Measurements from ENCODE around the gene IRX1. TPM values are rescaled to one million over a fixed set of nuclear protein-coding genes. Genes with fewer than 3 reads are reported as not detected.

IRX1 gene
- total RNA-seq, 6 donors from 2014 or later, result 12.1 to 35.1 (median 18.2) TPM

DNA sequence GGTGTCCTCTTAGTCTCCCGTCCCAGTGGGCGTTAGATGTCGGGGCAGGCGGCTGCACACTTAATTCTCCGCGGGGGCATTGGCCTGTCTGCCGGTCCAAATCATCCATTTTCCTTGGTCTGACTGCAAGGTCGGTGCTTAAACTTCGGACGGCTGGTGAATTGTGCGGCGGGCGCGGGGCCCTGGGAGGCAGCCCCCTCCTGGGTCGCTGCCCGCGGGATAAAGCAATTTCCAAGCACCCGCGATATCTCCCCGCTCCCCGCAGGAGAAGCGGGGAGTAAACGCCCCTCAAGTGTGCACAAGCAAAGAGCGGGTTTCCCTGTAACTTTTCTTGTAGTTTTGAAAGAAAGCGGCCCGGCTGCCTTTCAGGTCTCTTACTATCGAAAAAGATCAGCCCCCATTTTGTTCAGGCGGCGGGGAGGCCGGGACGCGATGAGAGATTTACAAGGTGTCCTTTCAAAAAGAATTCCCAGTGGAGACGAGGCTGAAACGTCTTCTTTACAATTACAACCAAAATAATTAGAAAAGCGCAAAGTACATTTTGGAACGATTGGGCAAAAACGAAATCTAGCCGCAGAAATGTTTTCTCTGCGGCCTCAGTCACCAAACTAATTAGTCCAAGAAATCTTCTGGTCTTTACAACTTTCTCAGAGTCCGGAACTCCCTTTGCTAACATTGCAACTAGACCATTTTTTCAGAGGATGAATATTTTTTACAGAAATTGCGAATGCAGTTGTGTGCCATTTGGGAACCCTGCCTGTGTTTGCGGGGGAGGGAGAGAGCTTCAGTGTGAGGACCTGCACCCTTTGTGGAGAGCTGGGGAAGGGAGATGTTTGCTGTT is 1.8 kb downstream of the IRX1 start:
- no peaks in the 10 kb centered on the region for H3K9me3 ChIP-seq
- no peak for TF ChIP-seq POLR2A (IDR thresholded peaks at IDR 0.05)
- TF ChIP-seq, protein P1, sequence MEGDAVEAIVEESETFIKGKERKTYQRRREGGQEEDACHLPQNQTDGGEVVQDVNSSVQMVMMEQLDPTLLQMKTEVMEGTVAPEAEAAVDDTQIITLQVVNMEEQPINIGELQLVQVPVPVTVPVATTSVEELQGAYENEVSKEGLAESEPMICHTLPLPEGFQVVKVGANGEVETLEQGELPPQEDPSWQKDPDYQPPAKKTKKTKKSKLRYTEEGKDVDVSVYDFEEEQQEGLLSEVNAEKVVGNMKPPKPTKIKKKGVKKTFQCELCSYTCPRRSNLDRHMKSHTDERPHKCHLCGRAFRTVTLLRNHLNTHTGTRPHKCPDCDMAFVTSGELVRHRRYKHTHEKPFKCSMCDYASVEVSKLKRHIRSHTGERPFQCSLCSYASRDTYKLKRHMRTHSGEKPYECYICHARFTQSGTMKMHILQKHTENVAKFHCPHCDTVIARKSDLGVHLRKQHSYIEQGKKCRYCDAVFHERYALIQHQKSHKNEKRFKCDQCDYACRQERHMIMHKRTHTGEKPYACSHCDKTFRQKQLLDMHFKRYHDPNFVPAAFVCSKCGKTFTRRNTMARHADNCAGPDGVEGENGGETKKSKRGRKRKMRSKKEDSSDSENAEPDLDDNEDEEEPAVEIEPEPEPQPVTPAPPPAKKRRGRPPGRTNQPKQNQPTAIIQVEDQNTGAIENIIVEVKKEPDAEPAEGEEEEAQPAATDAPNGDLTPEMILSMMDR (IDR thresholded peaks at IDR 0.05), result no peak
- no peak for TF ChIP-seq EP300 (IDR thresholded peaks at IDR 0.05)
- TF ChIP-seq POLR2AphosphoS5 (IDR thresholded peaks at IDR 0.05), result no peak
- H3K4me1 ChIP-seq, result peaks cover 9 to 44% (median 22%) of the 10 kb centered on the region in 4 donors
- DNase-seq, result no peak
- ATAC-seq (ENCODE audit: low FRiP score in 2 of 2), result no peak
- peak overlapping the region in 2 of 4 donors; percentile 76 to 82 for H3K27ac ChIP-seq
- 5 to 7% methylated on average over 42 of the region's 42 CpGs for WGBS, 2 donors
- peak overlapping the region in 3 of 4 donors; percentile 43 to 48 (median 47) for H3K4me3 ChIP-seq
- peaks cover 0 to 53% (median 20%) of the 10 kb centered on the region in 4 donors for H3K27me3 ChIP-seq
- H3K36me3 ChIP-seq, result no peaks in the 10 kb centered on the region

DNA sequence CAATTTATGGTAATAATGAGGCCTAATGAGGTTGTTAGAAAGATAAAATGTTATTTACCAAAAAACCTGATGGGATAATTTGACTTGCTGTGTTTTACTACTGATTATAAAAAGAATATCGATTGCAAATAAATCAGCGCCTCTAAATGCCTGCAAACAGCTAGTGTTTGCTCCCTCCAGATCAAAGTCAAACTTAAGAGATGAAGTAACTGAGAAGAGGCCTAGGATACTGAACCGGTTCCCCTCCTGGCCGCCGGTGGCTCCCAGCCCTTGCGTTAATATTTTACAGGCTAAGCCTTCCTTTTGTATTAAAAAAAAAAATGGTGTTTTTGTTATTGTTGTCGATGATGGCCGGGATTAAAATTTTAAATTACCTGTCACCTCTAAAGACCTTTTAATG is 2.6 kb downstream of the IRX1 start:
- Histone ChIP-seq H3K9me3 (no peaks in the 10 kb centered on the region), H3K27ac (peak overlapping the region in 1 of 4 donors; percentile 76), H3K4me3 (peak overlapping the region in 2 of 4 donors; percentile 23 to 47), H3K36me3 (no peaks in the 10 kb centered on the region), H3K4me1 (peaks cover 9 to 50% (median 25%) of the 10 kb centered on the region in 4 donors), H3K27me3 (peaks cover 0 to 57% (median 21%) of the 10 kb centered on the region in 4 donors)
- TF ChIP-seq, protein P1 (IDR thresholded peaks at IDR 0.05), result no peak
- no peak for TF ChIP-seq POLR2AphosphoS5 (IDR thresholded peaks at IDR 0.05)
- TF ChIP-seq POLR2A (IDR thresholded peaks at IDR 0.05), result no peak
- TF ChIP-seq EP300 (IDR thresholded peaks at IDR 0.05), result no peak
- ATAC-seq (ENCODE audit: low FRiP score in 2 of 2) (no peak), DNase-seq (no peak)
- 10 to 17% methylated on average over 8 of the region's 8 CpGs for WGBS, 2 donors

DNA sequence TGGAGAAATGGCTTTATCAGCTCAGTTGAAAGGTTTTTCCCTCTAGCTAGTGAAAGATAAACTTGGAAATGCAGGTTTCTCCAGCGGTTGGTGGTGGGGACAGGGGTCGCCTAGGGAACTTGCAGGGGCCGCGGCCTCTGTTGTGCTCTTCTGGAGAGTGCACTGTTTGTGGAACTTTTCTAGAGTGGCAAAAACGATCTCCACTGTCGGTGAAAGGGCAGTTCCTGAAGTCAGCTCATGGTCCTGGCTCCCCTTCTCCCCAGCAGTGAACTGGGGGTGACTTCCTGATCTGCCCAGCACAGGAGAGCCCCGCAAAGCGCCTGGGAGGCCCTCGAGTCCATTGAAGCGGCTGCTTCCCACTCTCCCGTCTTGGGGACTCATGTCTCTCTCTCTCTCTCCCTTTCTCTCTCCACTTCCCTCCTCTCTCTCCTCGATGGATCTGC is 3.2 kb downstream of the IRX1 start:
- peak overlapping the region in 2 of 4 donors; percentile 23 to 47 for H3K4me3 ChIP-seq
- WGBS, 2 donors, result 4% methylated on average over 11 to 12 of the region's 12 CpGs
- H3K4me1 ChIP-seq, result peaks cover 9 to 49% (median 25%) of the 10 kb centered on the region in 4 donors
- TF ChIP-seq POLR2AphosphoS5 (IDR thresholded peaks at IDR 0.05) (no peak), POLR2A (IDR thresholded peaks at IDR 0.05) (no peak), EP300 (IDR thresholded peaks at IDR 0.05) (no peak)
- TF ChIP-seq, protein P1 (IDR thresholded peaks at IDR 0.05), result no peak
- H3K27me3 ChIP-seq, result peaks cover 0 to 57% (median 20%) of the 10 kb centered on the region in 4 donors
- no peak for DNase-seq
- no peaks in the 10 kb centered on the region for H3K9me3 ChIP-seq
- H3K27ac ChIP-seq, result peak overlapping the region in 2 of 4 donors; percentile 30 to 76
- no peaks in the 10 kb centered on the region for H3K36me3 ChIP-seq
- no peak for ATAC-seq (ENCODE audit: low FRiP score in 2 of 2)

DNA sequence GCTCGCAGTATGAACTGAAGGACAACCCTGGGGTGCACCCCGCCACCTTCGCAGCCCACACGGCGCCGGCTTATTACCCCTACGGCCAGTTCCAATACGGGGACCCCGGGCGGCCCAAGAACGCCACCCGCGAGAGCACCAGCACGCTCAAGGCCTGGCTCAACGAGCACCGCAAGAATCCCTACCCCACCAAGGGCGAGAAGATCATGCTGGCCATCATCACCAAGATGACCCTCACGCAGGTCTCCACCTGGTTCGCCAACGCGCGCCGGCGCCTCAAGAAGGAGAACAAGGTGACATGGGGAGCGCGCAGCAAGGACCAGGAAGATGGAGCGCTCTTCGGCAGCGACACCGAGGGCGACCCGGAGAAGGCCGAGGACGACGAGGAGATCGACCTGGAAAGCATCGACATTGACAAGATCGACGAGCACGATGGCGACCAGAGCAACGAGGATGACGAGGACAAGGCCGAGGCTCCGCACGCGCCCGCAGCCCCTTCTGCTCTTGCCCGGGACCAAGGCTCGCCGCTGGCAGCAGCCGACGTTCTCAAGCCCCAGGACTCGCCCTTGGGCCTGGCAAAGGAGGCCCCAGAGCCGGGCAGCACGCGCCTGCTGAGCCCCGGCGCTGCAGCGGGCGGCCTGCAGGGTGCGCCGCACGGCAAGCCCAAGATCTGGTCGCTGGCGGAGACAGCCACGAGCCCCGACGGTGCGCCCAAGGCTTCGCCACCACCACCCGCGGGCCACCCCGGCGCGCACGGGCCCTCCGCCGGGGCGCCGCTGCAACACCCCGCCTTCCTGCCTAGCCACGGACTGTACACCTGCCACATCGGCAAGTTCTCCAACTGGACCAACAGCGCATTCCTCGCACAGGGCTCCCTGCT is 3.8 kb downstream of the IRX1 start:
- H3K4me1 ChIP-seq, result peaks cover 9 to 43% (median 22%) of the 10 kb centered on the region in 4 donors
- H3K27ac ChIP-seq, result peak overlapping the region in 1 of 4 donors; percentile 30
- DNase-seq (peak in 1 of 2 donors; percentile 86), ATAC-seq (ENCODE audit: low FRiP score in 2 of 2) (peak in 1 of 2 donors; percentile 11)
- H3K36me3 ChIP-seq, result no peaks in the 10 kb centered on the region
- peak overlapping the region in 2 of 4 donors; percentile 23 to 47 for H3K4me3 ChIP-seq
- H3K27me3 ChIP-seq, result peaks cover 0 to 54% (median 18%) of the 10 kb centered on the region in 4 donors
- WGBS, 2 donors, result 14 to 22% methylated on average over 23 to 41 of the region's 86 CpGs
- H3K9me3 ChIP-seq, result no peaks in the 10 kb centered on the region
- TF ChIP-seq POLR2A (IDR thresholded peaks at IDR 0.05), result no peak
- TF ChIP-seq, protein P1 (IDR thresholded peaks at IDR 0.05), result peak in 4 of 6 experiments; percentile 13 to 58 (median 26)

All from upper lobe of left lung (tissue), 6 donors.